ENCODE results near the gene CMTM1. TPM values are rescaled to one million over a fixed set of nuclear protein-coding genes. Genes with fewer than 3 reads are reported as not detected.
"Not testable (repeated sequence)": the region's sequence is repeated elsewhere in the genome, so short reads cannot be mapped to it uniquely, and the experiment has no call there.

The CMTM1 gene
- total RNA-seq, 1 donor from 2014 or later: 0.95 TPM

- DNase-seq (no peak), ATAC-seq (ENCODE audit: low read depth) (no peak)
- no peaks in the 10 kb centered on the region for H3K9me3 Mint-ChIP-seq
- ChIA-PET POLR2A (no interaction called here), CTCF (no interaction called here)
- no peaks in the 10 kb centered on the region for H3K4me1 Mint-ChIP-seq
- intact Hi-C loops (cut with micrococcal nuclease): no loop called here
- no peak for TF ChIP-seq CTCF (IDR thresholded peaks at IDR 0.05)
- H3K36me3 Mint-ChIP-seq (ENCODE audit: low read depth): no peaks in the 10 kb centered on the region
- H3K4me3 Mint-ChIP-seq: no peak overlapping the region
- H3K27me3 Mint-ChIP-seq: peaks cover 30% of the 10 kb centered on the region
- no peak overlapping the region for H3K27ac Mint-ChIP-seq
These were observed 53.5 kb downstream of the CMTM1 start for GRCh38 chr16:66619534-66620428.

- Mint-ChIP-seq H3K27me3 (peaks cover 30% of the 10 kb centered on the region), H3K4me3 (no peak overlapping the region), H3K36me3 (ENCODE audit: low read depth) (no peaks in the 10 kb centered on the region), H3K4me1 (no peaks in the 10 kb centered on the region), H3K27ac (no peak overlapping the region), H3K9me3 (no peaks in the 10 kb centered on the region)
- ChIA-PET POLR2A (no interaction called here), CTCF (no interaction called here)
- DNase-seq (no peak), ATAC-seq (ENCODE audit: low read depth) (no peak)
- intact Hi-C loops (cut with micrococcal nuclease): no loop called here
- no peak for TF ChIP-seq CTCF (IDR thresholded peaks at IDR 0.05)
These were observed 54.2 kb downstream of the CMTM1 start for GRCh38 chr16:66620429-66620795.

- Mint-ChIP-seq H3K36me3 (ENCODE audit: low read depth) (no peaks in the 10 kb centered on the region), H3K27ac (no peak overlapping the region), H3K27me3 (peaks cover 32% of the 10 kb centered on the region), H3K4me1 (no peaks in the 10 kb centered on the region), H3K9me3 (no peaks in the 10 kb centered on the region), H3K4me3 (no peak overlapping the region)
- ChIA-PET CTCF (no interaction called here), POLR2A (no interaction called here)
- DNase-seq (no peak), ATAC-seq (ENCODE audit: low read depth) (no peak)
- no peak for TF ChIP-seq CTCF (IDR thresholded peaks at IDR 0.05)
- intact Hi-C loops (cut with micrococcal nuclease): no loop called here
These were observed 55.7 kb downstream of the CMTM1 start for GRCh38 chr16:66621973-66622372.

GRCh38 chr16:66622863-66623262, 56.6 kb downstream of the CMTM1 start:
- CTCF ChIA-PET: no interaction called here
- no peak for TF ChIP-seq CTCF (IDR thresholded peaks at IDR 0.05)

GRCh38 chr16:66623755-66624154, 57.5 kb downstream of the CMTM1 start:
- POLR2A ChIA-PET: no interaction called here
- no peaks in the 10 kb centered on the region for H3K4me1 Mint-ChIP-seq
- no peak for DNase-seq
- peaks cover 29% of the 10 kb centered on the region for H3K27me3 Mint-ChIP-seq
- no peak for ATAC-seq (ENCODE audit: low read depth)
- H3K27ac Mint-ChIP-seq: no peak overlapping the region
- CTCF ChIA-PET: no interaction called here
- TF ChIP-seq CTCF (IDR thresholded peaks at IDR 0.05): no peak
- no peaks in the 10 kb centered on the region for H3K9me3 Mint-ChIP-seq
- no peaks in the 10 kb centered on the region for H3K36me3 Mint-ChIP-seq (ENCODE audit: low read depth)
- no peak overlapping the region for H3K4me3 Mint-ChIP-seq
- intact Hi-C loops (cut with micrococcal nuclease): no loop called here

More at GRCh38 chr16:66622863-66623262, 56.6 kb downstream of the CMTM1 start:
- Mint-ChIP-seq H3K27me3 (peaks cover 29% of the 10 kb centered on the region), H3K9me3 (no peaks in the 10 kb centered on the region), H3K36me3 (ENCODE audit: low read depth) (no peaks in the 10 kb centered on the region), H3K4me1 (no peaks in the 10 kb centered on the region), H3K4me3 (no peak overlapping the region), H3K27ac (no peak overlapping the region)
- ATAC-seq (ENCODE audit: low read depth) (no peak), DNase-seq (no peak)
- POLR2A ChIA-PET: no interaction called here
- intact Hi-C loops (cut with micrococcal nuclease): no loop called here

GRCh38 chr16:66627611-66628378, 61.6 kb downstream of the CMTM1 start:
- CTCF ChIA-PET; ATAC-seq (ENCODE audit: low read depth); H3K27ac Mint-ChIP-seq: not testable (repeated sequence)

More at GRCh38 chr16:66627611-66628378, 61.6 kb downstream of the CMTM1 start:
- H3K4me3 Mint-ChIP-seq; H3K9me3 Mint-ChIP-seq; intact Hi-C loops (cut with micrococcal nuclease); H3K36me3 Mint-ChIP-seq (ENCODE audit: low read depth); DNase-seq; POLR2A ChIA-PET; H3K4me1 Mint-ChIP-seq: not testable (repeated sequence)
- peaks cover 11% of the 10 kb centered on the region for H3K27me3 Mint-ChIP-seq
